Measurements from ENCODE around the gene BTG4. TPM values are rescaled to one million over a fixed set of nuclear protein-coding genes. Genes with fewer than 3 reads are reported as not detected.

The BTG4 gene
- total and polyA plus RNA-seq, 2 experiments from 2014 or later, result 0.21 to 0.31 TPM

DNA sequence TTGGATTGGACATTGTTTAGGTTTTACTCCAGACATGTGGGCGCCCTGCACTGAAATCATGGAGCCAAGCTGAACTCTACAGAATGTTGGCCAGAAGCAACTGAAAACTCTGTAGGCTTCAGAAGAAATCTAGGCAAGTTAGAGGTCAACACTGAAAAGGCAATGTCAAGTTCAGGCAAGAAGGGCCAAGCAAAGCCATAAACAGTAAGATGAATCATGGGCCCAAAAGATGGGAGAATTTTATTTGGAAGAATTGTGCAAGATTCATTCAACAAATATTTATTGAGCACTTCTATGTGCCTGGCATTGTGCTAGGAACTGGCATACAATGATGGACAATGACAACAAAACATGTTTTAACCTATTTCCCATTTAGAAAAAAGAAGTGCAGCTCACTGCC is 13.3 kb upstream of the BTG4 start:
- TF ChIP-seq ZNF331 (CRISPR knock-in tag; IDR thresholded peaks at IDR 0.05; ENCODE audit: low read depth) (no peak), CREB1 (CRISPR knock-in tag; IDR thresholded peaks at IDR 0.05; ENCODE audit: low read depth) (no peak), NANOG (IDR thresholded peaks at IDR 0.05; ENCODE audit: borderline replicate concordance) (no peak), JUNB (IDR thresholded peaks at IDR 0.05; ENCODE audit: unreplicated experiment) (no peak), ZNF114 (CRISPR knock-in tag; IDR thresholded peaks at IDR 0.05) (no peak), POLR2AphosphoS5 (IDR thresholded peaks at IDR 0.05; ENCODE audit: low read depth) (no peak), STAT1 (IDR thresholded peaks at IDR 0.05; ENCODE audit: unreplicated experiment) (no peak), EZH2 (IDR thresholded peaks at IDR 0.05; ENCODE audit: low read depth, unreplicated experiment) (no peak), EZH2phosphoT487 (IDR thresholded peaks at IDR 0.05; ENCODE audit: unreplicated experiment) (no peak)
- TF ChIP-seq, protein P1, sequence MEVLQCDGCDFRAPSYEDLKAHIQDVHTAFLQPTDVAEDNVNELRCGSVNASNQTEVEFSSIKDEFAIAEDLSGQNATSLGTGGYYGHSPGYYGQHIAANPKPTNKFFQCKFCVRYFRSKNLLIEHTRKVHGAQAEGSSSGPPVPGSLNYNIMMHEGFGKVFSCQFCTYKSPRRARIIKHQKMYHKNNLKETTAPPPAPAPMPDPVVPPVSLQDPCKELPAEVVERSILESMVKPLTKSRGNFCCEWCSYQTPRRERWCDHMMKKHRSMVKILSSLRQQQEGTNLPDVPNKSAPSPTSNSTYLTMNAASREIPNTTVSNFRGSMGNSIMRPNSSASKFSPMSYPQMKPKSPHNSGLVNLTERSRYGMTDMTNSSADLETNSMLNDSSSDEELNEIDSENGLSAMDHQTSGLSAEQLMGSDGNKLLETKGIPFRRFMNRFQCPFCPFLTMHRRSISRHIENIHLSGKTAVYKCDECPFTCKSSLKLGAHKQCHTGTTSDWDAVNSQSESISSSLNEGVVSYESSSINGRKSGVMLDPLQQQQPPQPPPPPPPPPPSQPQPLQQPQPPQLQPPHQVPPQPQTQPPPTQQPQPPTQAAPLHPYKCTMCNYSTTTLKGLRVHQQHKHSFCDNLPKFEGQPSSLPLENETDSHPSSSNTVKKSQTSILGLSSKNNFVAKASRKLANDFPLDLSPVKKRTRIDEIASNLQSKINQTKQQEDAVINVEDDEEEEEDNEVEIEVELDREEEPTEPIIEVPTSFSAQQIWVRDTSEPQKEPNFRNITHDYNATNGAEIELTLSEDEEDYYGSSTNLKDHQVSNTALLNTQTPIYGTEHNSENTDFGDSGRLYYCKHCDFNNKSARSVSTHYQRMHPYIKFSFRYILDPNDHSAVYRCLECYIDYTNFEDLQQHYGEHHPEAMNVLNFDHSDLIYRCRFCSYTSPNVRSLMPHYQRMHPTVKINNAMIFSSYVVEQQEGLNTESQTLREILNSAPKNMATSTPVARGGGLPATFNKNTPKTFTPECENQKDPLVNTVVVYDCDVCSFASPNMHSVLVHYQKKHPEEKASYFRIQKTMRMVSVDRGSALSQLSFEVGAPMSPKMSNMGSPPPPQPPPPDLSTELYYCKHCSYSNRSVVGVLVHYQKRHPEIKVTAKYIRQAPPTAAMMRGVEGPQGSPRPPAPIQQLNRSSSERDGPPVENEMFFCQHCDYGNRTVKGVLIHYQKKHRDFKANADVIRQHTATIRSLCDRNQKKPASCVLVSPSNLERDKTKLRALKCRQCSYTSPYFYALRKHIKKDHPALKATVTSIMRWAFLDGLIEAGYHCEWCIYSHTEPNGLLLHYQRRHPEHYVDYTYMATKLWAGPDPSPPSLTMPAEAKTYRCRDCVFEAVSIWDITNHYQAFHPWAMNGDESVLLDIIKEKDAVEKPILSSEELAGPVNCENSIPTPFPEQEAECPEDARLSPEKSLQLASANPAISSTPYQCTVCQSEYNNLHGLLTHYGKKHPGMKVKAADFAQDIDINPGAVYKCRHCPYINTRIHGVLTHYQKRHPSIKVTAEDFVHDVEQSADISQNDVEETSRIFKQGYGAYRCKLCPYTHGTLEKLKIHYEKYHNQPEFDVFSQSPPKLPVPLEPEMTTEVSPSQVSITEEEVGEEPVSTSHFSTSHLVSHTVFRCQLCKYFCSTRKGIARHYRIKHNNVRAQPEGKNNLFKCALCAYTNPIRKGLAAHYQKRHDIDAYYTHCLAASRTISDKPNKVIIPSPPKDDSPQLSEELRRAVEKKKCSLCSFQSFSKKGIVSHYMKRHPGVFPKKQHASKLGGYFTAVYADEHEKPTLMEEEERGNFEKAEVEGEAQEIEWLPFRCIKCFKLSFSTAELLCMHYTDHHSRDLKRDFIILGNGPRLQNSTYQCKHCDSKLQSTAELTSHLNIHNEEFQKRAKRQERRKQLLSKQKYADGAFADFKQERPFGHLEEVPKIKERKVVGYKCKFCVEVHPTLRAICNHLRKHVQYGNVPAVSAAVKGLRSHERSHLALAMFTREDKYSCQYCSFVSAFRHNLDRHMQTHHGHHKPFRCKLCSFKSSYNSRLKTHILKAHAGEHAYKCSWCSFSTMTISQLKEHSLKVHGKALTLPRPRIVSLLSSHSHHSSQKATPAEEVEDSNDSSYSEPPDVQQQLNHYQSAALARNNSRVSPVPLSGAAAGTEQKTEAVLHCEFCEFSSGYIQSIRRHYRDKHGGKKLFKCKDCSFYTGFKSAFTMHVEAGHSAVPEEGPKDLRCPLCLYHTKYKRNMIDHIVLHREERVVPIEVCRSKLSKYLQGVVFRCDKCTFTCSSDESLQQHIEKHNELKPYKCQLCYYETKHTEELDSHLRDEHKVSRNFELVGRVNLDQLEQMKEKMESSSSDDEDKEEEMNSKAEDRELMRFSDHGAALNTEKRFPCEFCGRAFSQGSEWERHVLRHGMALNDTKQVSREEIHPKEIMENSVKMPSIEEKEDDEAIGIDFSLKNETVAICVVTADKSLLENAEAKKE (CRISPR knock-in tag; IDR thresholded peaks at IDR 0.05), result no peak
- TF ChIP-seq, protein P2, sequence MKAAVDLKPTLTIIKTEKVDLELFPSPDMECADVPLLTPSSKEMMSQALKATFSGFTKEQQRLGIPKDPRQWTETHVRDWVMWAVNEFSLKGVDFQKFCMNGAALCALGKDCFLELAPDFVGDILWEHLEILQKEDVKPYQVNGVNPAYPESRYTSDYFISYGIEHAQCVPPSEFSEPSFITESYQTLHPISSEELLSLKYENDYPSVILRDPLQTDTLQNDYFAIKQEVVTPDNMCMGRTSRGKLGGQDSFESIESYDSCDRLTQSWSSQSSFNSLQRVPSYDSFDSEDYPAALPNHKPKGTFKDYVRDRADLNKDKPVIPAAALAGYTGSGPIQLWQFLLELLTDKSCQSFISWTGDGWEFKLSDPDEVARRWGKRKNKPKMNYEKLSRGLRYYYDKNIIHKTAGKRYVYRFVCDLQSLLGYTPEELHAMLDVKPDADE (IDR thresholded peaks at IDR 0.05), result no peak
- TF ChIP-seq, protein P3, sequence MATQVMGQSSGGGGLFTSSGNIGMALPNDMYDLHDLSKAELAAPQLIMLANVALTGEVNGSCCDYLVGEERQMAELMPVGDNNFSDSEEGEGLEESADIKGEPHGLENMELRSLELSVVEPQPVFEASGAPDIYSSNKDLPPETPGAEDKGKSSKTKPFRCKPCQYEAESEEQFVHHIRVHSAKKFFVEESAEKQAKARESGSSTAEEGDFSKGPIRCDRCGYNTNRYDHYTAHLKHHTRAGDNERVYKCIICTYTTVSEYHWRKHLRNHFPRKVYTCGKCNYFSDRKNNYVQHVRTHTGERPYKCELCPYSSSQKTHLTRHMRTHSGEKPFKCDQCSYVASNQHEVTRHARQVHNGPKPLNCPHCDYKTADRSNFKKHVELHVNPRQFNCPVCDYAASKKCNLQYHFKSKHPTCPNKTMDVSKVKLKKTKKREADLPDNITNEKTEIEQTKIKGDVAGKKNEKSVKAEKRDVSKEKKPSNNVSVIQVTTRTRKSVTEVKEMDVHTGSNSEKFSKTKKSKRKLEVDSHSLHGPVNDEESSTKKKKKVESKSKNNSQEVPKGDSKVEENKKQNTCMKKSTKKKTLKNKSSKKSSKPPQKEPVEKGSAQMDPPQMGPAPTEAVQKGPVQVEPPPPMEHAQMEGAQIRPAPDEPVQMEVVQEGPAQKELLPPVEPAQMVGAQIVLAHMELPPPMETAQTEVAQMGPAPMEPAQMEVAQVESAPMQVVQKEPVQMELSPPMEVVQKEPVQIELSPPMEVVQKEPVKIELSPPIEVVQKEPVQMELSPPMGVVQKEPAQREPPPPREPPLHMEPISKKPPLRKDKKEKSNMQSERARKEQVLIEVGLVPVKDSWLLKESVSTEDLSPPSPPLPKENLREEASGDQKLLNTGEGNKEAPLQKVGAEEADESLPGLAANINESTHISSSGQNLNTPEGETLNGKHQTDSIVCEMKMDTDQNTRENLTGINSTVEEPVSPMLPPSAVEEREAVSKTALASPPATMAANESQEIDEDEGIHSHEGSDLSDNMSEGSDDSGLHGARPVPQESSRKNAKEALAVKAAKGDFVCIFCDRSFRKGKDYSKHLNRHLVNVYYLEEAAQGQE (IDR thresholded peaks at IDR 0.05; ENCODE audit: unreplicated experiment), result no peak
- TF ChIP-seq, protein P4, sequence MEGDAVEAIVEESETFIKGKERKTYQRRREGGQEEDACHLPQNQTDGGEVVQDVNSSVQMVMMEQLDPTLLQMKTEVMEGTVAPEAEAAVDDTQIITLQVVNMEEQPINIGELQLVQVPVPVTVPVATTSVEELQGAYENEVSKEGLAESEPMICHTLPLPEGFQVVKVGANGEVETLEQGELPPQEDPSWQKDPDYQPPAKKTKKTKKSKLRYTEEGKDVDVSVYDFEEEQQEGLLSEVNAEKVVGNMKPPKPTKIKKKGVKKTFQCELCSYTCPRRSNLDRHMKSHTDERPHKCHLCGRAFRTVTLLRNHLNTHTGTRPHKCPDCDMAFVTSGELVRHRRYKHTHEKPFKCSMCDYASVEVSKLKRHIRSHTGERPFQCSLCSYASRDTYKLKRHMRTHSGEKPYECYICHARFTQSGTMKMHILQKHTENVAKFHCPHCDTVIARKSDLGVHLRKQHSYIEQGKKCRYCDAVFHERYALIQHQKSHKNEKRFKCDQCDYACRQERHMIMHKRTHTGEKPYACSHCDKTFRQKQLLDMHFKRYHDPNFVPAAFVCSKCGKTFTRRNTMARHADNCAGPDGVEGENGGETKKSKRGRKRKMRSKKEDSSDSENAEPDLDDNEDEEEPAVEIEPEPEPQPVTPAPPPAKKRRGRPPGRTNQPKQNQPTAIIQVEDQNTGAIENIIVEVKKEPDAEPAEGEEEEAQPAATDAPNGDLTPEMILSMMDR (conservative IDR thresholded peaks at IDR 0.05; ENCODE audit: low read depth in 2 of 2), result no peak
- no peaks in the 10 kb centered on the region for H3K79me2 ChIP-seq (replicated peaks; ENCODE audit: insufficient read depth)
- H3K4me1 ChIP-seq (ENCODE audit: insufficient read depth), result peaks cover 7% of the 10 kb centered on the region; the same call in 1 of the 2 replicates
- no peak overlapping the region for H3K4me3 ChIP-seq
- H2AFZ ChIP-seq, result no peak overlapping the region
- DNase-seq (ENCODE audit: low spot score) (no peak), ATAC-seq (no peak)
- H3F3A ChIP-seq (replicated peaks; ENCODE audit: low read depth), result no peaks in the 10 kb centered on the region
- H3K36me3 Mint-ChIP-seq (ENCODE audit: low read depth), result no peaks in the 10 kb centered on the region
- no peaks in the 10 kb centered on the region for H3K9me3 Mint-ChIP-seq
- H3K4me1 Mint-ChIP-seq, result peaks cover 7% of the 10 kb centered on the region; the same call in 2 of the 3 replicates
- no peak overlapping the region for H3K27ac ChIP-seq (ENCODE audit: low read depth)
- no peak overlapping the region for H3K4me2 ChIP-seq
- no peak overlapping the region for H3K4me3 Mint-ChIP-seq
- H3K27me3 ChIP-seq (ENCODE audit: insufficient read depth), result no peaks in the 10 kb centered on the region
- H3K27ac Mint-ChIP-seq, result no peak overlapping the region
- H4K20me1 ChIP-seq (replicated peaks; ENCODE audit: insufficient read depth), result no peaks in the 10 kb centered on the region
- H3K36me3 ChIP-seq (ENCODE audit: insufficient read depth), result no peaks in the 10 kb centered on the region
- no peaks in the 10 kb centered on the region for H3K9me2 ChIP-seq (ENCODE audit: insufficient read depth)
- H3K27me3 Mint-ChIP-seq (ENCODE audit: insufficient read depth, low read depth, poor library complexity), result no peaks in the 10 kb centered on the region

All from GM23338 (cell line).